HEK293 (cell line): ENCODE data around the gene ADCY10.
A peak's percentile ranks its signal among the peaks of the same experiment; 100 is the strongest.

Experiments used
- CTCF ChIA-PET: fragments of 350-600 bp; formaldehyde crosslinking; extraction: SDS; loops from one replicate; lab custom pipeline; 2021; ENCODE audit warnings: antibody characterized with exemption; lab: Yijun Ruan, JAX
- POLR2A ChIA-PET: fragments of 300-600 bp; formaldehyde crosslinking; extraction: SDS; loops from one replicate; lab custom pipeline; 2020; ENCODE audit warnings: antibody characterized with exemption, inconsistent platforms; lab: Yijun Ruan, JAX
- H3K27ac ChIP-seq: fragments of 200-500 bp; sonication (Bioruptor generic); 2 replicates; pipeline ENCODE4 v1.5.1; 2014; ENCODE audit warnings: low read depth, low read length, control low read depth, inconsistent platforms; ENCODE audit errors: extremely low read depth
- H3K36me3 ChIP-seq, 2 experiments: fragments of 200-500 bp in 1 of 2; sonication (Bioruptor generic) in 1 of 2; 1 replicate in 1 of 2; 2 replicates in 1 of 2; pipeline ENCODE4 v1.5.1; 2014 to 2017; ENCODE audit warnings: inconsistent platforms in 2 of 2, low read length in 2 of 2; ENCODE audit not compliant: control insufficient read depth in 2 of 2, insufficient read depth in 1 of 2
- H3K4me1 ChIP-seq: fragments of 200-500 bp; sonication (Bioruptor generic); 2 replicates; pipeline ENCODE4 v1.5.1; 2014; ENCODE audit warnings: mild to moderate bottlenecking, low read length, inconsistent platforms; ENCODE audit not compliant: control insufficient read depth, insufficient read depth
- H3K4me3 ChIP-seq: 2 replicates; pipeline ENCODE4 v1.5.1; 2011; ENCODE audit warnings: low read depth, mild to moderate bottlenecking, control low read depth, low read length, moderate library complexity
- H3K9me3 ChIP-seq: fragments of 200-500 bp; sonication (Bioruptor generic); 2 replicates; pipeline ENCODE4 v1.5.1; 2014; ENCODE audit warnings: low read depth, low read length, inconsistent platforms; ENCODE audit not compliant: control insufficient read depth, insufficient read depth
- GLIS1 ChIP-seq: fragments of 450-650 bp; formaldehyde crosslinking; IDR thresholded peaks from 2 replicates; pipeline ENCODE4 v1.5.1; 2016; ENCODE audit warnings: missing biosample characterization, missing genetic modification characterization
- MEIS1 ChIP-seq: sonication (generic); formaldehyde crosslinking; IDR thresholded peaks from 2 replicates; pipeline ENCODE4 v1.8.1; 2022; ENCODE audit warnings: missing genetic modification reagents, mild to moderate bottlenecking, borderline replicate concordance
- MZF1 ChIP-seq: fragments of 450-650 bp; formaldehyde crosslinking; IDR thresholded peaks from 2 replicates; pipeline ENCODE4 v1.5.1; 2017; ENCODE audit warnings: missing biosample characterization, missing genetic modification characterization, borderline replicate concordance
- OSR2 ChIP-seq: fragments of 450-650 bp; formaldehyde crosslinking; IDR thresholded peaks from 2 replicates; pipeline ENCODE4 v1.5.1; 2016; ENCODE audit warnings: missing biosample characterization, missing genetic modification characterization
- YY1 ChIP-seq: fragments of 450-650 bp; formaldehyde crosslinking; IDR thresholded peaks from 2 replicates; pipeline ENCODE4 v1.5.1; 2018; ENCODE audit warnings: missing biosample characterization, missing genetic modification characterization
- YY2 ChIP-seq: fragments of 450-650 bp; formaldehyde crosslinking; IDR thresholded peaks from 2 replicates; pipeline ENCODE4 v1.5.1; 2016; ENCODE audit warnings: missing biosample characterization, missing genetic modification characterization
- ZBTB7A ChIP-seq: fragments of 450-650 bp; formaldehyde crosslinking; IDR thresholded peaks from 2 replicates; pipeline ENCODE4 v1.5.1; 2016; ENCODE audit warnings: low read depth, missing biosample characterization, missing genetic modification characterization
- ZEB2 ChIP-seq: fragments of 450-650 bp; formaldehyde crosslinking; IDR thresholded peaks from 2 replicates; pipeline ENCODE4 v1.5.1; 2016; ENCODE audit warnings: missing biosample characterization, missing genetic modification characterization
- ZFP41 ChIP-seq: fragments of 450-650 bp; formaldehyde crosslinking; IDR thresholded peaks from 2 replicates; pipeline ENCODE4 v1.5.1; 2016; ENCODE audit warnings: missing biosample characterization, missing genetic modification characterization, borderline replicate concordance
- ZFP69B ChIP-seq: fragments of 450-650 bp; formaldehyde crosslinking; IDR thresholded peaks from 2 replicates; pipeline ENCODE4 v1.5.1; 2016; ENCODE audit warnings: missing biosample characterization, missing genetic modification characterization
- ZNF155 ChIP-seq: fragments of 450-650 bp; formaldehyde crosslinking; IDR thresholded peaks from 2 replicates; pipeline ENCODE4 v1.5.1; 2016; ENCODE audit warnings: missing biosample characterization, missing genetic modification characterization
- ZNF24 ChIP-seq: fragments of 450-650 bp; formaldehyde crosslinking; IDR thresholded peaks from 2 replicates; pipeline ENCODE4 v1.5.1; 2016; ENCODE audit warnings: missing biosample characterization, missing genetic modification characterization
- ZNF394 ChIP-seq: fragments of 450-650 bp; formaldehyde crosslinking; IDR thresholded peaks from 2 replicates; pipeline ENCODE4 v1.5.1; 2016; ENCODE audit warnings: missing biosample characterization, missing genetic modification characterization, mild to moderate bottlenecking, moderate library complexity, borderline replicate concordance
- ZNF544 ChIP-seq: fragments of 450-650 bp; formaldehyde crosslinking; IDR thresholded peaks from 2 replicates; pipeline ENCODE4 v1.5.0; 2017; ENCODE audit warnings: missing biosample characterization, missing genetic modification characterization
- ZNF561 ChIP-seq: fragments of 450-650 bp; IDR thresholded peaks from 2 replicates; pipeline ENCODE4 v1.5.1; 2018; ENCODE audit warnings: missing biosample characterization, missing genetic modification characterization, borderline replicate concordance
- ZNF629 ChIP-seq: fragments of 450-650 bp; formaldehyde crosslinking; IDR thresholded peaks from 2 replicates; pipeline ENCODE4 v1.5.1; 2017; ENCODE audit warnings: missing biosample characterization, missing genetic modification characterization
- ZNF791 ChIP-seq: fragments of 450-650 bp; formaldehyde crosslinking; IDR thresholded peaks from 2 replicates; pipeline ENCODE4 v1.5.1; 2016; ENCODE audit warnings: missing biosample characterization, missing genetic modification characterization
- ZSCAN30 ChIP-seq: fragments of 450-650 bp; IDR thresholded peaks from 2 replicates; pipeline ENCODE4 v1.5.1; 2018; ENCODE audit warnings: missing biosample characterization, mild to moderate bottlenecking, missing genetic modification characterization, moderate library complexity
- TF ChIP-seq, protein P1 (sequence below): fragments of 450-650 bp; formaldehyde crosslinking; IDR thresholded peaks from 2 replicates; pipeline ENCODE4 v1.5.1; 2017; ENCODE audit warnings: missing biosample characterization, missing genetic modification characterization
- TF ChIP-seq, protein P2 (sequence below): fragments of 450-650 bp; formaldehyde crosslinking; IDR thresholded peaks from 2 replicates; pipeline ENCODE4 v1.5.1; 2016; ENCODE audit warnings: missing biosample characterization, missing genetic modification characterization
- TF ChIP-seq, protein P3 (sequence below): fragments of 450-650 bp; formaldehyde crosslinking; conservative IDR thresholded peaks from 2 replicates; pipeline ENCODE4 v1.5.1; 2016; ENCODE audit warnings: low read depth, missing biosample characterization, missing genetic modification characterization

The ADCY10 gene

DNA sequence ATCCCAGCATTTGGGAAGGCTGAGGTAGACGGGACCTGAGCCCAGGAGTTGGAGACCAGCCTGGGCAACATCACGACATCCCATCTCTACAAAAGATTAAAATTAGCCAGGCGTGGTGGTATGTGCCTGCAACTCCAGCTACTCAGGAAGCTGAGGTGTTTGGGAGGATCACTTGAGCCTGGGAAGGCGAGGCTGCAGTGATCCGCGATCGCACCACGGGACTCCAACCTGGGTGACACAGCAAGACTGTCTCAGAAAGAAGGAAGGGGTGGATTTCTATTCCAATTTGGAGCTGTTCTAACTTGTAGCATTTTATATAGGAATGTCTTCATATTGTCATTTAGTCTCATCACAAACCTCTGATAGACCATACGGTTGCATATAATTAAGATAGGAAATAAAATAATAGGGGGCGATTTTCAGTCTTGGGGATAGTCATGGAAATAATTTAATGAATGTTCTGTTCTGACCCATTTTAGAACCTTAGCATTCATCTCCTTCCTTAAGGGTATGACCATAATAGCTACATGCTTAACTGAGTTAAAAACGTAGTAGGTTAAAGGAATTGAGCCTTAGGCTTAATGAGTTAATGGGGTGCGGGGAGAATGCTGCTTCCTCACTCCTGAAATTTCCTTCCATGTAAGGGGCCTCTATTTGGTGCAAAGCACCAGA is 93.1 kb downstream of the ADCY10 start:
- POLR2A ChIA-PET, result interaction anchor here (0.5 to 1.7 kb wide), 3 partner anchors 104 to 267 kb away, joined by 3 to 7 read pairs (median 3); partner anchors contain the start of genes CREG1 and DCAF6
- CTCF ChIA-PET, result interaction anchor here (0.6 kb wide), 1 partner anchor 18 kb away, joined by 4 read pairs; no protein-coding TSS in a partner anchor
- H3K4me3 ChIP-seq, result no peak overlapping the region
- no peaks in the 10 kb centered on the region for H3K36me3 ChIP-seq
- TF ChIP-seq, protein P1, sequence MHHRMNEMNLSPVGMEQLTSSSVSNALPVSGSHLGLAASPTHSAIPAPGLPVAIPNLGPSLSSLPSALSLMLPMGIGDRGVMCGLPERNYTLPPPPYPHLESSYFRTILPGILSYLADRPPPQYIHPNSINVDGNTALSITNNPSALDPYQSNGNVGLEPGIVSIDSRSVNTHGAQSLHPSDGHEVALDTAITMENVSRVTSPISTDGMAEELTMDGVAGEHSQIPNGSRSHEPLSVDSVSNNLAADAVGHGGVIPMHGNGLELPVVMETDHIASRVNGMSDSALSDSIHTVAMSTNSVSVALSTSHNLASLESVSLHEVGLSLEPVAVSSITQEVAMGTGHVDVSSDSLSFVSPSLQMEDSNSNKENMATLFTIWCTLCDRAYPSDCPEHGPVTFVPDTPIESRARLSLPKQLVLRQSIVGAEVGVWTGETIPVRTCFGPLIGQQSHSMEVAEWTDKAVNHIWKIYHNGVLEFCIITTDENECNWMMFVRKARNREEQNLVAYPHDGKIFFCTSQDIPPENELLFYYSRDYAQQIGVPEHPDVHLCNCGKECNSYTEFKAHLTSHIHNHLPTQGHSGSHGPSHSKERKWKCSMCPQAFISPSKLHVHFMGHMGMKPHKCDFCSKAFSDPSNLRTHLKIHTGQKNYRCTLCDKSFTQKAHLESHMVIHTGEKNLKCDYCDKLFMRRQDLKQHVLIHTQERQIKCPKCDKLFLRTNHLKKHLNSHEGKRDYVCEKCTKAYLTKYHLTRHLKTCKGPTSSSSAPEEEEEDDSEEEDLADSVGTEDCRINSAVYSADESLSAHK, result no peak
- no peak for TF ChIP-seq YY1 (tag by site-specific recombination)
- TF ChIP-seq MEIS1 (CRISPR knock-in tag), result no peak
- no peak for TF ChIP-seq ZNF155
- TF ChIP-seq GLIS1 (tag by site-specific recombination), result no peak
- TF ChIP-seq, all 188 proteins: peak for 0
- no peaks in the 10 kb centered on the region for H3K9me3 ChIP-seq
- H3K4me1 ChIP-seq, result no peaks in the 10 kb centered on the region
- no peak overlapping the region for H3K27ac ChIP-seq

GRCh38 chr1:167819849-167820683 is 93.9 kb downstream of the ADCY10 start:
- 0 out of 2 replicates have a peak overlapping the region, but pooled peaks have one; percentile 15 for H3K4me3 ChIP-seq
- CTCF ChIA-PET, result interaction anchor here (0.6 kb wide), 1 partner anchor 17 kb away, joined by 4 read pairs; no protein-coding TSS in a partner anchor
- H3K27ac ChIP-seq, result no peak overlapping the region; the same call in 1 of the 2 replicates
- H3K36me3 ChIP-seq, result no peaks in the 10 kb centered on the region
- H3K9me3 ChIP-seq, result no peaks in the 10 kb centered on the region
- POLR2A ChIA-PET, result interaction anchor here (0.6 to 1.7 kb wide), 3 partner anchors 79 to 266 kb away, joined by 3 to 7 read pairs (median 3); partner anchors contain the start of genes CREG1 and DCAF6
- H3K4me1 ChIP-seq, result no peaks in the 10 kb centered on the region
- TF ChIP-seq, protein P2, sequence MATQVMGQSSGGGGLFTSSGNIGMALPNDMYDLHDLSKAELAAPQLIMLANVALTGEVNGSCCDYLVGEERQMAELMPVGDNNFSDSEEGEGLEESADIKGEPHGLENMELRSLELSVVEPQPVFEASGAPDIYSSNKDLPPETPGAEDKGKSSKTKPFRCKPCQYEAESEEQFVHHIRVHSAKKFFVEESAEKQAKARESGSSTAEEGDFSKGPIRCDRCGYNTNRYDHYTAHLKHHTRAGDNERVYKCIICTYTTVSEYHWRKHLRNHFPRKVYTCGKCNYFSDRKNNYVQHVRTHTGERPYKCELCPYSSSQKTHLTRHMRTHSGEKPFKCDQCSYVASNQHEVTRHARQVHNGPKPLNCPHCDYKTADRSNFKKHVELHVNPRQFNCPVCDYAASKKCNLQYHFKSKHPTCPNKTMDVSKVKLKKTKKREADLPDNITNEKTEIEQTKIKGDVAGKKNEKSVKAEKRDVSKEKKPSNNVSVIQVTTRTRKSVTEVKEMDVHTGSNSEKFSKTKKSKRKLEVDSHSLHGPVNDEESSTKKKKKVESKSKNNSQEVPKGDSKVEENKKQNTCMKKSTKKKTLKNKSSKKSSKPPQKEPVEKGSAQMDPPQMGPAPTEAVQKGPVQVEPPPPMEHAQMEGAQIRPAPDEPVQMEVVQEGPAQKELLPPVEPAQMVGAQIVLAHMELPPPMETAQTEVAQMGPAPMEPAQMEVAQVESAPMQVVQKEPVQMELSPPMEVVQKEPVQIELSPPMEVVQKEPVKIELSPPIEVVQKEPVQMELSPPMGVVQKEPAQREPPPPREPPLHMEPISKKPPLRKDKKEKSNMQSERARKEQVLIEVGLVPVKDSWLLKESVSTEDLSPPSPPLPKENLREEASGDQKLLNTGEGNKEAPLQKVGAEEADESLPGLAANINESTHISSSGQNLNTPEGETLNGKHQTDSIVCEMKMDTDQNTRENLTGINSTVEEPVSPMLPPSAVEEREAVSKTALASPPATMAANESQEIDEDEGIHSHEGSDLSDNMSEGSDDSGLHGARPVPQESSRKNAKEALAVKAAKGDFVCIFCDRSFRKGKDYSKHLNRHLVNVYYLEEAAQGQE, result 0 out of 2 replicates have a peak, but pooled peaks have one; percentile 14
- TF ChIP-seq ZNF24 (tag by site-specific recombination) (0 out of 2 replicates have a peak, but pooled peaks have one; percentile 39), ZFP41 (no peak), ZNF791 (tag by site-specific recombination) (no peak), OSR2 (peak; percentile 43), YY2 (tag by site-specific recombination) (no peak), ZBTB7A (no peak), ZNF561 (tag by site-specific recombination) (peak; percentile 31; the same call in 1 of the 2 replicates), ZFP69B (tag by site-specific recombination) (peak; percentile 87), MZF1 (tag by site-specific recombination) (peak; percentile 61; the same call in 1 of the 2 replicates), ZNF544 (tag by site-specific recombination) (no peak), ZEB2 (tag by site-specific recombination) (peak; percentile 50; the same call in 1 of the 2 replicates), ZNF629 (tag by site-specific recombination) (peak; percentile 65; the same call in 1 of the 2 replicates), ZNF394 (peak; percentile 48; the same call in 1 of the 2 replicates), ZSCAN30 (tag by site-specific recombination) (peak; percentile 93)
- TF ChIP-seq, protein P3, sequence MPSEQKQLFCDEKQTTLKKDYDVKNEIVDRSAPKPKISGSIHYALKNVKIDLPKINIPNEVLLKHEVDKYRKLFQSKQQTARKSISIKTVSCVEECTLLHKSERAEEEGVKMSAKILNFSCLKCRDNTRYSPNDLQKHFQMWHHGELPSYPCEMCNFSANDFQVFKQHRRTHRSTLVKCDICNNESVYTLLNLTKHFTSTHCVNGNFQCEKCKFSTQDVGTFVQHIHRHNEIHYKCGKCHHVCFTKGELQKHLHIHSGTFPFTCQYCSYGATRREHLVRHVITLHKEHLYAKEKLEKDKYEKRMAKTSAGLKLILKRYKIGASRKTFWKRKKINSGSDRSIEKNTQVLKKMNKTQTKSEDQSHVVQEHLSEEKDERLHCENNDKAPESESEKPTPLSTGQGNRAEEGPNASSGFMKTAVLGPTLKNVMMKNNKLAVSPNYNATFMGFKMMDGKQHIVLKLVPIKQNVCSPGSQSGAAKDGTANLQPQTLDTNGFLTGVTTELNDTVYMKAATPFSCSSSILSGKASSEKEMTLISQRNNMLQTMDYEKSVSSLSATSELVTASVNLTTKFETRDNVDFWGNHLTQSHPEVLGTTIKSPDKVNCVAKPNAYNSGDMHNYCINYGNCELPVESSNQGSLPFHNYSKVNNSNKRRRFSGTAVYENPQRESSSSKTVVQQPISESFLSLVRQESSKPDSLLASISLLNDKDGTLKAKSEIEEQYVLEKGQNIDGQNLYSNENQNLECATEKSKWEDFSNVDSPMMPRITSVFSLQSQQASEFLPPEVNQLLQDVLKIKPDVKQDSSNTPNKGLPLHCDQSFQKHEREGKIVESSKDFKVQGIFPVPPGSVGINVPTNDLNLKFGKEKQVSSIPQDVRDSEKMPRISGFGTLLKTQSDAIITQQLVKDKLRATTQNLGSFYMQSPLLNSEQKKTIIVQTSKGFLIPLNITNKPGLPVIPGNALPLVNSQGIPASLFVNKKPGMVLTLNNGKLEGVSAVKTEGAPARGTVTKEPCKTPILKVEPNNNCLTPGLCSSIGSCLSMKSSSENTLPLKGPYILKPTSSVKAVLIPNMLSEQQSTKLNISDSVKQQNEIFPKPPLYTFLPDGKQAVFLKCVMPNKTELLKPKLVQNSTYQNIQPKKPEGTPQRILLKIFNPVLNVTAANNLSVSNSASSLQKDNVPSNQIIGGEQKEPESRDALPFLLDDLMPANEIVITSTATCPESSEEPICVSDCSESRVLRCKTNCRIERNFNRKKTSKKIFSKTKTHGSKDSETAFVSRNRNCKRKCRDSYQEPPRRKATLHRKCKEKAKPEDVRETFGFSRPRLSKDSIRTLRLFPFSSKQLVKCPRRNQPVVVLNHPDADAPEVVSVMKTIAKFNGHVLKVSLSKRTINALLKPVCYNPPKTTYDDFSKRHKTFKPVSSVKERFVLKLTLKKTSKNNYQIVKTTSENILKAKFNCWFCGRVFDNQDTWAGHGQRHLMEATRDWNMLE (tag by site-specific recombination), result 0 out of 2 replicates have a peak, but pooled peaks have one; percentile 23
